Esophagus squamous epithelium (tissue), 5 donors: ENCODE results near the gene S100A9. TPM values are rescaled to one million over a fixed set of nuclear protein-coding genes. Genes with fewer than 3 reads are reported as not detected.

Experiments used
- DNase-seq: peaks from one replicate; lab custom pipeline; 2025; lab: John Stamatoyannopoulos, UW
- H3K27ac ChIP-seq, 4 donors: fragments of 200-600 bp; sonication (generic); one replicate each; pipeline ENCODE4 v1.5.1; 2016 to 2019; ENCODE audit warnings: mild to moderate bottlenecking in 1 of 4
- H3K27me3 ChIP-seq, 4 donors: fragments of 200-600 bp; sonication (generic); 1 replicate in 3 of 4; 2 replicates in 1 of 4; pipeline versions ENCODE4 v1.5.1 to v1.6.0; 2017 to 2021; ENCODE audit warnings: antibody characterized with exemption in 1 of 4
- H3K36me3 ChIP-seq, 3 donors: fragments of 200-600 bp; sonication (generic); one replicate each; pipeline ENCODE4 v1.5.1; 2016 to 2019
- H3K4me1 ChIP-seq, 3 donors: fragments of 200-600 bp; sonication (generic); one replicate each; pipeline ENCODE4 v1.5.1; 2017 to 2019
- H3K4me3 ChIP-seq, 4 donors: fragments of 200-600 bp; sonication (generic); 1 replicate in 3 of 4; 2 replicates in 1 of 4; pipeline ENCODE4 v1.5.1; 2016 to 2019; ENCODE audit warnings: mild to moderate bottlenecking in 2 of 4, moderate library complexity in 1 of 4
- H3K9me3 ChIP-seq, 3 donors: fragments of 200-600 bp; sonication (generic); one replicate each; pipeline ENCODE4 v1.5.1; 2016 to 2019
- CTCF ChIP-seq, 6 experiments: fragments of 450-650 bp in 4 of 6; fragments of 200-600 bp in 2 of 6; sonication (generic) in 2 of 6; IDR thresholded peaks; one replicate each; pipeline ENCODE4 v1.5.1; 2016 to 2019; ENCODE audit warnings: antibody characterized with exemption in 6 of 6, mild to moderate bottlenecking in 4 of 6, moderate library complexity in 4 of 6
- POLR2A ChIP-seq, 4 donors: fragments of 450-650 bp; IDR thresholded peaks; one replicate each; pipeline ENCODE4 v1.6.1; 2017; ENCODE audit warnings: antibody characterized with exemption in 4 of 4, mild to moderate bottlenecking in 4 of 4, moderate library complexity in 3 of 4
- WGBS, 2 donors: methylation state at CpG; one replicate each; pipeline ENCODE4 v1.1.5; 2018; 5-methylcytosine and 5-hydroxymethylcytosine counted together
- intact Hi-C: fragments of 100-400 bp; cut with DNase I; formaldehyde crosslinking; loops from one replicate; pipeline ENCODE4 v1.15.0; 2022
- total RNA-seq, 4 donors: library from RNA; depleted of rRNA; stranded (reverse); fragments of >200 nt; gene quantifications; one replicate each; pipeline ENCODE4 v1.1.0, GENCODE V29; 2016
- donor health status: DM: yes; HTN: yes; CAD: no.

S100A9 gene
- total RNA-seq, 4 donors from 2014 or later = 15,145 to 90,256 (median 57,331) TPM

- no peak for TF ChIP-seq POLR2A (IDR thresholded peaks at IDR 0.05)
- no peak for TF ChIP-seq CTCF (IDR thresholded peaks at IDR 0.05)
- peak overlapping the region; percentile 86 to 94 (median 93) for H3K27ac ChIP-seq
- peaks cover 32 to 91% (median 38%) of the 10 kb centered on the region in 3 donors for H3K4me1 ChIP-seq
- DNase-seq = no peak
- H3K36me3 ChIP-seq = no peaks in the 10 kb centered on the region
- H3K4me3 ChIP-seq = peak overlapping the region in 3 of 4 donors; percentile 43 to 64 (median 48)
- 33 to 70% methylated on average over 1 to 2 of the region's 2 CpGs for WGBS, 2 donors
- intact Hi-C loops = no loop called here
- H3K9me3 ChIP-seq = no peaks in the 10 kb centered on the region
- H3K27me3 ChIP-seq = no peaks in the 10 kb centered on the region
Measured at GRCh38 chr1:153360190-153360589, 2.5 kb downstream of the S100A9 start.

GRCh38 chr1:153360592-153361479, 3.2 kb downstream of the S100A9 start:
- H3K4me3 ChIP-seq = peak overlapping the region in 2 of 4 donors; percentile 48 to 64
- 51 to 70% methylated on average over 6 to 11 of the region's 11 CpGs for WGBS, 2 donors

GRCh38 chr1:153361480-153362109, 3.9 kb downstream of the S100A9 start:
- TF ChIP-seq POLR2A (IDR thresholded peaks at IDR 0.05) (no peak), CTCF (IDR thresholded peaks at IDR 0.05) (no peak)
- intact Hi-C loops = no loop called here
- DNase-seq = no peak
- peak overlapping the region; percentile 86 to 94 (median 93) for H3K27ac ChIP-seq
- H3K9me3 ChIP-seq = no peaks in the 10 kb centered on the region
- peaks cover 29 to 91% (median 38%) of the 10 kb centered on the region in 3 donors for H3K4me1 ChIP-seq
- 17 to 80% methylated on average over 1 to 2 of the region's 4 CpGs for WGBS, 2 donors
- H3K4me3 ChIP-seq = no peak overlapping the region
- peaks cover 0 to 3% (median 0%) of the 10 kb centered on the region in 4 donors for H3K27me3 ChIP-seq
- no peaks in the 10 kb centered on the region for H3K36me3 ChIP-seq

More at GRCh38 chr1:153360592-153361479, 3.2 kb downstream of the S100A9 start:
- peaks cover 0 to 2% (median 0%) of the 10 kb centered on the region in 4 donors for H3K27me3 ChIP-seq
- no peak for DNase-seq
- no peaks in the 10 kb centered on the region for H3K36me3 ChIP-seq
- peak overlapping the region; percentile 86 to 94 (median 93) for H3K27ac ChIP-seq
- intact Hi-C loops = no loop called here
- no peaks in the 10 kb centered on the region for H3K9me3 ChIP-seq
- peaks cover 32 to 91% (median 40%) of the 10 kb centered on the region in 3 donors for H3K4me1 ChIP-seq
- TF ChIP-seq CTCF (IDR thresholded peaks at IDR 0.05) = no peak
- TF ChIP-seq POLR2A (IDR thresholded peaks at IDR 0.05) = no peak

- DNase-seq = no peak
- Histone ChIP-seq H3K27ac (peak overlapping the region; percentile 86 to 94 (median 93)), H3K27me3 (peaks cover 0 to 3% (median 0%) of the 10 kb centered on the region in 4 donors), H3K36me3 (no peaks in the 10 kb centered on the region), H3K4me1 (peaks cover 29 to 91% (median 32%) of the 10 kb centered on the region in 3 donors), H3K4me3 (no peak overlapping the region), H3K9me3 (no peaks in the 10 kb centered on the region)
- 69 to 79% methylated on average over 2 to 3 of the region's 3 CpGs for WGBS, 2 donors
- no peak for TF ChIP-seq CTCF (IDR thresholded peaks at IDR 0.05)
- TF ChIP-seq POLR2A (IDR thresholded peaks at IDR 0.05) = no peak
- intact Hi-C loops = no loop called here
Measured at GRCh38 chr1:153362187-153362775, 4.6 kb downstream of the S100A9 start.
